Measurements from ENCODE around the gene ZBTB49. TPM values are rescaled to one million over a fixed set of nuclear protein-coding genes. Genes with fewer than 3 reads are reported as not detected.

ZBTB49 gene
- total RNA-seq, 8 experiments from 2014 or later = 3.0 to 11.4 (median 5.6) TPM

DNA sequence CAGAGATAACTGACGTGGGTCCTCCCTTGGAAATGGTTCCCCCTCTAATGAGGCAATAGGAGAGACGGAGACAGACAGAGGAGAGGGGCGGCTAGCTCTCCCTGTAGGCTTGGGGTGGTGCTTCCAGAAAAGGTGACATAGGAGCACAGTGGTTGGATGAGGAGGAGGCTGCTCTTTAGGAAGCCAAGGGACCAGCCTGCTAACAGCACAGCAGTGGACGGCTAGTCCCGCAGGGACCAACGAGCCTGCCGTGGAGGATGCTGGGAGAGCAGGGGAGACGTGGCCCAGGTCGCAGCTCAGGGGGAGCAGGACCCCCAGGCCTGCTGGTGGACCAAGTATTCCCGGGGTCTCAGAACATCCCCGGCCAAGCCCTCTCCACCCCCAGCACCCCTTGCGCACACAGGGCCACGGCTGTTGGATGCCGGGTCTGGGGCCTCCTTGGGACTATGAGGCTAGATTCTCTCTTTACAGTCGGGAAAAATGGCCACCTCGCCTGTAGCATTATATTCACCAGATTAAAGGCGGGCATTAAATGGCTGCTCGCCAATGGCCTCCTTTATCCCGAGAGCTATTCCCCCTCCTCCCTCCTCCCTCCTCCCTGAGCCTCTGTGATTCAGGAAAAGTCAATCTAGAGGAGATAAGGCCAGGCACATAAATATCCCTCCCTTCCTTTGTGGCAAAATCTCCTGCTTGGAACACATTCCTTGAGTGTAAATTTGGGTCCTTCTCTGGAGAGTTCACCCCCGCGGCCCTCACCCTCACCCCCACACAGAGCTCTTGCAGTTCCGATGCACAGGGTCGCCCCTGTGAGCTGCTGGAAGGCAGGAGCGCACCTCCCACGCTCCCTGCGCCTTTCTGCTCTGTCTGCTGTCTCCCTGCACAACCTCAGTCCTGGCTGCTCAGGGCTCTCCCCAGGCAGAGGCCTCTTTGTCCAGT is 66.3 kb downstream of the ZBTB49 start:
- Histone ChIP-seq H3K27ac (peak overlapping the region in 1 of 2 donors; percentile 57), H3K4me3 (no peak overlapping the region), H3K4me1 (replicated peaks in 1 of 2) (peaks cover 18 to 39% of the 10 kb centered on the region in 2 donors)
- ATAC-seq (replicated peaks in 6 of 8) = peak in 4 of 8 experiments; percentile 11 to 41 (median 32)
- 0 to 100% (median 71%) methylated on average over 1 to 10 of the region's 26 CpGs; no CpG with 5 or more reads in 2 of the 10 experiments for WGBS, 10 experiments
- in situ Hi-C loops (cut with MboI; ENCODE audit: low pct_unique_long_range_greater_than_20kb in 2 of 9, low sequenced_read_pairs in 9 of 9, unreplicated experiment in 9 of 9) = no loop called here

DNA sequence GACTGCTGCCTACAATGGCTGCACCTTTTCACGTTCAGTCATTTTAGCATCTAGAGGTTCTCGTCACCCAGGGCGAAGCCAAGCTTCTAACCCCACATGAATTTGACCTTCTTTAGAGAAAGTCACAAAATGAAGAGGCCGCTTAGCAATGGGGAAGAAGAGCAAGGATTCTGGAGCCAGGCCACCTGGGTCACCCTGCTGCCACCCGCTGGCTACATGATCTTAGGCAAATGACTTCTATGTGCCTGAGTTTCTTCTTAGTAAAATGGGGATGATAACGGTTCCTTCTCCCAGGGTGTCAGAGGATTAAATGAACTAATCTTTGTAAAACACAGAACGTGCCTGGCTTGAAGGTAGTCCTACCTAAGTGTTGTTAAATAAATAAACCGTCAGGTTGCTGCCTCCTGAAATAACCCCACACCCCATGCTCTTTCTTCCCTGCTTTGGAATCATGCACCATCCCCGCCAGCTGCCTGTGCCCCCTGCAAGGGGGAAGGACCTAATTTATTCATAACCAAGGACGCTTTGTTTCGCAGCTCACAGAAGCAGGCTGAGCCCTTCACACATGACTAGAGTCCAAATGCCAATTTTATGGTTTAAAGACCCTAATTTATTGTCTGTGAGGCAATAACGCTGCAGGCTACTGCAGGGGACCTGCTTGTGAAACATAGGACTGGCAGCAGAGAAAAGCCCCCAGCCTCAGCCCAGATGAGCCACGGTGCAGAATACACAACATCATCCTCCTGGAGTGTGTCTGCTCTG is 68.2 kb downstream of the ZBTB49 start:
- Histone ChIP-seq H3K4me3 (no peak overlapping the region), H3K4me1 (replicated peaks in 1 of 2) (peaks cover 18 to 39% of the 10 kb centered on the region in 2 donors), H3K27ac (peak overlapping the region; percentile 23 to 49)
- WGBS, 10 experiments = 14 to 83% (median 55%) methylated on average over 1 to 12 of the region's 13 CpGs; no CpG with 5 or more reads in 1 of the 10 experiments
- in situ Hi-C loops (cut with MboI; ENCODE audit: low pct_unique_long_range_greater_than_20kb in 2 of 9, low sequenced_read_pairs in 9 of 9, unreplicated experiment in 9 of 9) = no loop called here
- ATAC-seq (replicated peaks in 6 of 8) = peak in 5 of 8 experiments; percentile 78 to 93 (median 85)

DNA sequence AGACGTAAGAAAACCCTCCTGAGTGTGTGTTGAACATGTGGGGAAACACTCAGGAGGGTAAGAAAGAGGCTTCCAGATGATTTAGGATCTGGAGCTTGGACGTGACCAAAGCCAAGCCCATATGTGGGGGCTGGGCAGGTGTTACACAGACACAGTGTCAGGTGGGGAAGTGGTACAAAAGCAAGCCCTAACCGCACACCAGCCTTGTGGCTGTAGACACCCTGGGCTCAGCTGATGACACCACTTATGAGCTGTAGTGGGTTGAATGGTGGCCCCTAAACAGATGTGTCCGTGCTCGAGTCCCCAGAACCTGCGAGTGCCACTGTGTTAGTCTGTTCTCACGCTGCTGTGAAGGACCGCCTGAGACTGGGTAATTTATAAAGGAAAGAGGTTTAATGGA is 71.8 kb downstream of the ZBTB49 start:
- Histone ChIP-seq H3K27ac (no peak overlapping the region), H3K4me3 (no peak overlapping the region), H3K4me1 (replicated peaks in 1 of 2) (peaks cover 10 to 25% of the 10 kb centered on the region in 2 donors)
- in situ Hi-C loops (cut with MboI; ENCODE audit: low pct_unique_long_range_greater_than_20kb in 2 of 9, low sequenced_read_pairs in 9 of 9, unreplicated experiment in 9 of 9) = no loop called here
- no peak for ATAC-seq (replicated peaks in 6 of 8)
- 58 to 87% (median 81%) methylated on average over 1 to 5 of the region's 8 CpGs; no CpG with 5 or more reads in 5 of the 10 experiments for WGBS, 10 experiments

DNA sequence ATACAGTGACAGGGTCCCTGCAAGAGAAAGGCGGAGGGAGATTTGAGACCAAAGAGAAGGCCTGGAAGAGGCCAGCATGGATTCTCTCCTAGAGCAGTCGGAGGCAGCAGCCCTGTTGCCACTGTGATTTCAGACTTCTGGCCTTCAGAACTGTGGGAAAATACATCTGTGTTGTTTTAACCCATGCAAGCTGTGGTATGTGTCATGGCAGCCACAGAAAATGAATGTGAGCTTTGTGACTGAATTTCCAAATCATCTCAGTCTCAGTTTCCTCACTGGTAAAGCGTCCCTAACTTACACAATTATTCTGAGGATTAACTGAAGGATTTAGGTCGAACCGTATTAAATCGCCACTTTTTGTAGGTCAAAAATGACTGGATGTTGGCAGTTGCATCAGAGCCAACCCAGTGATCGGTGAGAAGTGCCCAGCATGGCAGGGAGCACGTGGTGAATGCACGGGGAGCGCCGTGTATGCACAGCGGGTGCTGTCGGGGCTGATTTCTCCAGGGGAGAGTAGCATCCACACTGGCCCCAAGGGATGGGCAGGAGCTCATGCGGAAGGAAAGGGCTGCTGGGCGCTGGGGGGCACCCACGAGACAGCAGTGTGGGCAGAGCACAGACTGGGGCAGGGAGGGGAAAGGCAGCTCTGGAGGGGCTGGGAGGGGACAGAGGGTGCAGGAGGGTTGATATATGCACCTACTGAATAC is 73.1 kb downstream of the ZBTB49 start:
- H3K4me1 ChIP-seq (replicated peaks in 1 of 2) = peaks cover 7 to 22% of the 10 kb centered on the region in 2 donors
- H3K4me3 ChIP-seq = no peak overlapping the region
- no peak for ATAC-seq (replicated peaks in 6 of 8)
- no peak overlapping the region for H3K27ac ChIP-seq
- 39 to 89% (median 60%) methylated on average over 1 to 5 of the region's 16 CpGs; no CpG with 5 or more reads in 3 of the 10 experiments for WGBS, 10 experiments
- in situ Hi-C loops (cut with MboI; ENCODE audit: low pct_unique_long_range_greater_than_20kb in 2 of 9, low sequenced_read_pairs in 9 of 9, unreplicated experiment in 9 of 9) = no loop called here

DNA sequence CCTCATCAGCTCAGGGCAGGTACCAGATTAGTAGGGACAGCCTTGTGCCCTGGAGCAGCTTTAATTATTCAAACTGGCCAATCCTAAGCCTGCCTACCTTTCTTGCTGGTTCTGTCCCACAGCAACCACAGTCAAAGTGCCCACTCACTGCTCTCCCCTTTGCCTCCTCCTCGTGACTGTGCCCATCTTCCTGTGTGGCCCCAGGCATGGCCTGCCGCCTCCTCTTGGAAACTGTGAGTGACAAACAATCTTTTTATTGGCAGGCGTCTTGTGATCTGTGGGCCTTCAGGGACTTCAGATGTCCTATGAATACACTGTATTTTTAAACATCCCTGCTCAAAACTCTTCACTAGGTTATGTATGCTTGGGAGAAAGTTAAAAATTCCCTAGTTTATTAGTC is 74.0 kb downstream of the ZBTB49 start:
- WGBS, 10 experiments = 8 to 92% (median 63%) methylated on average over 1 to 3 of the region's 3 CpGs; no CpG with 5 or more reads in 2 of the 10 experiments
- ATAC-seq (replicated peaks in 6 of 8) = no peak
- no peak overlapping the region for H3K4me3 ChIP-seq
- in situ Hi-C loops (cut with MboI; ENCODE audit: low pct_unique_long_range_greater_than_20kb in 2 of 9, low sequenced_read_pairs in 9 of 9, unreplicated experiment in 9 of 9) = no loop called here
- H3K27ac ChIP-seq = no peak overlapping the region
- H3K4me1 ChIP-seq (replicated peaks in 1 of 2) = peaks cover 0 to 15% of the 10 kb centered on the region in 2 donors

DNA sequence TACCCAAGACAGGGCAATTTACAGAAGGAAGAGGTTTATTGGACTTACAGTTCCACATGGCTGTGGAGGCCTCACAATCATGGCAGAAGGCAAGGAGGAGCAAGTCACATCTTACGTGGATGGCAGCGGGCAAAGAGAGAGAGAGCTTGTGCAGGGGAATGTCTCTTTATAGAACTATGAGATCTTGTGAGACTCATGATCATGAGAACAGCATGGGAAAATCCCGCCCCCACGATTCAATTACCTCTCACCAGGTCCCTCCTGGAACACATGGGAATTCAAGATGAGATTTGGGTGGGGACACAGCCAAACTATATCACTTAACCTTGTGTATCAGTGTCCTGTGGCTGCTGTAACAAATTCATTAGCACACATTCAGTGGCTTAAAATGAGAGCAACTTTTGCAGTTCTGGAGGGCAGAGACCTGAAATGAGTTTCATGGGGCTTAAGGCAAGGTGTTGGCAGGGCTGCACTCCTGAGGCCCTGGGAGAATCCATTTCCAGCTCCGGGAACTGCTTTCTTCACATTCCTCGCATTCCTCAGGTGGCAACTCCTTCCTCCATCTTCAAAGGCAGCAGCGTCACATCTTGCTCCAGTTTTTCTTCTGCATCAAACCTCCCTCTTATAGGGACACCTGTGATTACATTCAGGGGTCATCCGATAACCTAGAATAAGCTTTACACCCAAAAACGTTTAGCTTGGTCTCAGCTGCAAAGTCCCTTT is 74.6 kb downstream of the ZBTB49 start:
- ATAC-seq (replicated peaks in 6 of 8) = no peak
- WGBS, 10 experiments = 25 to 89% (median 76%) methylated on average over 1 to 7 of the region's 9 CpGs; no CpG with 5 or more reads in 1 of the 10 experiments
- Histone ChIP-seq H3K27ac (no peak overlapping the region), H3K4me1 (replicated peaks in 1 of 2) (peaks cover 0 to 9% of the 10 kb centered on the region in 2 donors), H3K4me3 (no peak overlapping the region)
- in situ Hi-C loops (cut with MboI; ENCODE audit: low pct_unique_long_range_greater_than_20kb in 2 of 9, low sequenced_read_pairs in 9 of 9, unreplicated experiment in 9 of 9) = no loop called here

DNA sequence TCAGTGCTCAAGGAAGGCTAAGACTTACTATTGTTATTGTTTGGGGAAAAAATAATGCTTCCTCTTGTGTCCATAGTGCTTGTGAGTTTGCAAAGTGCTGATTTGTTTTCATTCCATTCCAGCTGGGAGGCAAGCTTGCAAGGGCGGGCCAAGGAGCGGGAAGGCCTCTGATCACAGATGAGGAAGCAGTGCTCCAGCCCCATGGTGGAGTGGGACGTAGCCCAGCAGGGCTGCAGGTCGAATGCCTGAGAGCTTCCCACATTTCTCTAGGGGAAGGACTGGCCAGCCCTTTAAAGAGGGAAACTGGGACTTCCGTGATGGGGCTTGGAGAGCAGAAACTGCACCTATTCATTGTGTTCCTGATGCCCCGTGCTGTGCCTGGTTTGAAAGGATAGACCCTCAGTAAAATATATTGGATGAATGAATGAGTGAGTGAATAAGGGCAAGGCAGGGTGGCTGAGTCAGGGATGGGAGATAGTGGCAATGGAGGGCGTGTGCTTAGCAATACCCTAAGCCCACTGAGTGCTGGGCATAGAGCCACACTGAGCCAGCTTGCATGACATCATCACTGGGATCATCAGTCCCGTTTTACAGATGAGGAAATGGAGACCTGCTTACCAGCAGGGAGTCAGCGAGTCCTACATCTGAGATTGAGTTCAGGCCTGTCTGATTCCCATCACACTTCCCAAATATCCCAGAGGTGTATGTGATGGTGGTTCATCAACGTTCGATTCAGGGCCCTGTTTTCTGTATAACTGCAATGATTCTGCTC is 78.9 kb downstream of the ZBTB49 start:
- no peak overlapping the region for H3K4me3 ChIP-seq
- ATAC-seq (replicated peaks in 6 of 8) = peak in 2 of 8 experiments; percentile 78 to 96
- no peak overlapping the region for H3K27ac ChIP-seq
- in situ Hi-C loops (cut with MboI; ENCODE audit: low pct_unique_long_range_greater_than_20kb in 2 of 9, low sequenced_read_pairs in 9 of 9, unreplicated experiment in 9 of 9) = no loop called here
- peaks cover 0 to 9% of the 10 kb centered on the region in 2 donors for H3K4me1 ChIP-seq (replicated peaks in 1 of 2)
- WGBS, 10 experiments = 40 to 100% (median 76%) methylated on average over 1 to 8 of the region's 11 CpGs; no CpG with 5 or more reads in 1 of the 10 experiments

Other genes with a start within 250 kb of the ZBTB49 start
- under 1 TPM in 1 of 8 experiments, not detected in 7; 0.24 TPM for gene OTOP1, start 63.3 kb upstream of the ZBTB49 start, total RNA-seq
- 10 to 100 TPM; 20.6 to 35.7 (median 29.7) TPM for gene TMEM128, start 42.0 kb upstream of the ZBTB49 start, total RNA-seq
- 10 to 100 TPM in 5 of 8 experiments, 1 to 10 TPM in 3; 7.6 to 80.5 (median 15.5) TPM for gene LYAR, start 97 bp upstream of the ZBTB49 start, total RNA-seq
- 100 to 1,000 TPM in 5 of 8 experiments, 10 to 100 TPM in 2, 1 to 10 TPM in 1; 1.5 to 200 (median 163) TPM for gene NSG1, start 96.9 kb downstream of the ZBTB49 start, total RNA-seq

All from motor neuron (in vitro differentiated cells).